Tibial nerve (tissue), 3 donors: ENCODE data around the gene KNG1.

Experiments used
- CTCF ChIP-seq, 5 experiments: fragments of 200-600 bp in 3 of 5; fragments of 450-650 bp in 2 of 5; sonication (generic) in 3 of 5; IDR thresholded peaks; one replicate each; pipeline ENCODE4 v1.5.1; 2016 to 2019; ENCODE audit warnings: antibody characterized with exemption in 5 of 5, mild to moderate bottlenecking in 3 of 5, moderate library complexity in 2 of 5
- POLR2A ChIP-seq, 2 donors: fragments of 450-650 bp; IDR thresholded peaks; one replicate each; pipeline ENCODE4 v1.6.1; 2017; ENCODE audit warnings: antibody characterized with exemption in 2 of 2, mild to moderate bottlenecking in 2 of 2, moderate library complexity in 2 of 2

GRCh38 chr3:186751480-186751879 lies 34.3 kb downstream of the KNG1 start:
- no peak for TF ChIP-seq CTCF (IDR thresholded peaks at IDR 0.05)
- TF ChIP-seq POLR2A (IDR thresholded peaks at IDR 0.05), result no peak
